CD4-positive, alpha-beta T cell (primary cell): ENCODE data around the gene TMEM273. TPM values are rescaled to one million over a fixed set of nuclear protein-coding genes. Genes with fewer than 3 reads are reported as not detected.

Source experiments
- ATAC-seq: fragments of 200-7000 bp; cut with Tn5 transposase; one replicate; pipeline ENCODE4 v1.10.0; 2022; ENCODE audit warnings: mild to moderate bottlenecking; ENCODE audit not compliant: poor library complexity
- CTCF ChIA-PET: fragments of 350-600 bp; sonication (Branson Sonifier 250); formaldehyde crosslinking; loops from one replicate; lab custom pipeline; 2021; ENCODE audit warnings: antibody characterized with exemption, inconsistent platforms; lab: Charles Lee
- POLR2A ChIA-PET: fragments of 350-600 bp; sonication (Branson Sonifier 250); formaldehyde crosslinking; loops from one replicate; lab custom pipeline; 2021; ENCODE audit warnings: antibody characterized with exemption, inconsistent platforms; lab: Charles Lee
- DNase-seq, 14 experiments: peaks; one replicate each; pipeline ENCODE4 v3.0.0-alpha.2; 2013 to 2020; ENCODE audit warnings: mixed read lengths in 2 of 14
- H3K27ac ChIP-seq, 2 donors: one replicate each; pipeline versions ENCODE4 v1.5.1 to v1.7.0; 2013; ENCODE audit warnings: low read length in 2 of 2, low read depth in 1 of 2, mild to moderate bottlenecking in 1 of 2
- H3K27me3 ChIP-seq, 2 experiments: 1 replicate in 1 of 2; 2 replicates in 1 of 2; pipeline versions ENCODE4 v1.6.1 to v1.7.0; 2013; ENCODE audit warnings: low read length in 2 of 2, control low read depth in 1 of 2, mild to moderate bottlenecking in 1 of 2, moderate library complexity in 1 of 2; ENCODE audit not compliant: insufficient read depth in 2 of 2, control insufficient read depth in 1 of 2
- H3K36me3 ChIP-seq: one replicate; pipeline ENCODE4 v1.6.1; 2013; ENCODE audit warnings: low read length, control low read depth; ENCODE audit not compliant: insufficient read depth
- H3K4me1 ChIP-seq: one replicate; pipeline ENCODE4 v1.6.1; 2013; ENCODE audit warnings: low read length, control low read depth; ENCODE audit not compliant: insufficient read depth
- H3K4me3 ChIP-seq: one replicate; pipeline ENCODE4 v1.5.1; 2013; ENCODE audit warnings: mild to moderate bottlenecking, low read length, moderate library complexity
- H3K9me3 ChIP-seq, 2 experiments: 1 replicate in 1 of 2; 2 replicates in 1 of 2; pipeline versions ENCODE4 v1.6.1 to v1.7.0; 2013; ENCODE audit warnings: low read length in 2 of 2, mild to moderate bottlenecking in 2 of 2, control low read depth in 1 of 2, moderate library complexity in 1 of 2; ENCODE audit not compliant: control insufficient read depth in 1 of 2, insufficient read depth in 1 of 2
- H3K27ac Mint-ChIP-seq: one replicate; pipeline ENCODE4 v1.8.0; 2020; ENCODE audit warnings: mixed read lengths
- H3K27me3 Mint-ChIP-seq: one replicate; pipeline ENCODE4 v1.8.0; 2021; ENCODE audit warnings: mixed read lengths
- H3K36me3 Mint-ChIP-seq: one replicate; pipeline ENCODE4 v1.8.0; 2021; ENCODE audit warnings: low read depth, mixed read lengths
- H3K4me1 Mint-ChIP-seq: one replicate; pipeline ENCODE4 v1.8.0; 2021; ENCODE audit warnings: low read depth, mixed read lengths
- H3K4me3 Mint-ChIP-seq: one replicate; pipeline ENCODE4 v1.8.0; 2020; ENCODE audit warnings: mild to moderate bottlenecking, mixed read lengths
- H3K9me3 Mint-ChIP-seq: one replicate; pipeline ENCODE4 v1.8.0; 2020; ENCODE audit warnings: mixed read lengths
- CTCF ChIP-seq: fragments of 200-600 bp; IDR thresholded peaks from one replicate; pipeline ENCODE4 v1.8.0; 2022; ENCODE audit warnings: antibody characterized with exemption, mild to moderate bottlenecking
- intact Hi-C, 2 experiments: fragments of 100-400 bp; cut with DNase I in 1 of 2; cut with micrococcal nuclease in 1 of 2; formaldehyde crosslinking; loops; one replicate each; pipeline versions ENCODE4 v1.15.1 to v1.9.0; 2023 to 2025; cut with DNase I, micrococcal nuclease
- total RNA-seq, 174 experiments: library from RNA in 2 of 174; stranded (reverse) in 2 of 174; gene quantifications; one replicate each; pipeline ENCODE4 v1.2.3 and lab custom pipeline; 2021 to 2026

TMEM273 gene
- total RNA-seq, 2 experiments from 2014 or later = 1.8 to 2.2 TPM

GRCh38 chr10:49128854-49129253 lies 59.3 kb downstream of the TMEM273 start:
- Histone ChIP-seq H3K27me3 (no peaks in the 10 kb centered on the region), H3K4me1 (no peaks in the 10 kb centered on the region), H3K9me3 (peaks cover 0 to 5% of the 10 kb centered on the region in 2 experiments), H3K4me3 (no peak overlapping the region), H3K36me3 (no peaks in the 10 kb centered on the region), H3K27ac (no peak overlapping the region)
- H3K27me3 Mint-ChIP-seq = peaks cover 23% of the 10 kb centered on the region
- no peak overlapping the region for H3K4me3 Mint-ChIP-seq
- no peaks in the 10 kb centered on the region for H3K4me1 Mint-ChIP-seq
- no peak for TF ChIP-seq CTCF
- intact Hi-C loops = no loop called here
- POLR2A ChIA-PET = no interaction called here
- ATAC-seq (no peak), DNase-seq (no peak)
- peaks cover 2% of the 10 kb centered on the region for H3K9me3 Mint-ChIP-seq
- H3K36me3 Mint-ChIP-seq = no peaks in the 10 kb centered on the region
- H3K27ac Mint-ChIP-seq = no peak overlapping the region
- CTCF ChIA-PET = no interaction called here

GRCh38 chr10:49123981-49124950 lies 63.9 kb downstream of the TMEM273 start:
- Mint-ChIP-seq H3K27me3 (peaks cover 7% of the 10 kb centered on the region), H3K9me3 (peaks cover 1% of the 10 kb centered on the region), H3K27ac (no peak overlapping the region), H3K4me1 (no peaks in the 10 kb centered on the region), H3K4me3 (no peak overlapping the region), H3K36me3 (no peaks in the 10 kb centered on the region)
- ATAC-seq (no peak), DNase-seq (no peak)
- no peak overlapping the region for H3K4me3 ChIP-seq
- intact Hi-C loops = no loop called here
- TF ChIP-seq CTCF = no peak
- H3K27me3 ChIP-seq = no peaks in the 10 kb centered on the region
- H3K4me1 ChIP-seq = no peaks in the 10 kb centered on the region
- POLR2A ChIA-PET = no interaction called here
- H3K36me3 ChIP-seq = no peaks in the 10 kb centered on the region
- H3K9me3 ChIP-seq = no peaks in the 10 kb centered on the region
- H3K27ac ChIP-seq = no peak overlapping the region
- CTCF ChIA-PET = no interaction called here

GRCh38 chr10:49120911-49121310 lies 67.3 kb downstream of the TMEM273 start:
- H3K9me3 Mint-ChIP-seq = no peaks in the 10 kb centered on the region
- ATAC-seq (no peak), DNase-seq (no peak)
- H3K27ac ChIP-seq = no peak overlapping the region
- peaks cover 23% of the 10 kb centered on the region for H3K27me3 Mint-ChIP-seq
- intact Hi-C loops = no loop called here
- CTCF ChIA-PET = no interaction called here
- no peaks in the 10 kb centered on the region for H3K36me3 Mint-ChIP-seq
- no peaks in the 10 kb centered on the region for H3K4me1 ChIP-seq
- no peak for TF ChIP-seq CTCF
- POLR2A ChIA-PET = no interaction called here
- no peaks in the 10 kb centered on the region for H3K4me1 Mint-ChIP-seq
- no peak overlapping the region for H3K27ac Mint-ChIP-seq
- H3K4me3 ChIP-seq = no peak overlapping the region
- no peak overlapping the region for H3K4me3 Mint-ChIP-seq
- H3K36me3 ChIP-seq = no peaks in the 10 kb centered on the region
- H3K27me3 ChIP-seq = no peaks in the 10 kb centered on the region
- no peaks in the 10 kb centered on the region for H3K9me3 ChIP-seq
